SHP77 treated with DMSO at 0.1 percent for 48 hours (cell line): ENCODE results near the gene PRDM13.
"Not testable (repeated sequence)": the region's sequence is repeated elsewhere in the genome, so short reads cannot be mapped to it uniquely, and the experiment has no call there.

Source experiments
- DNase-seq: peaks from one replicate; lab custom pipeline; 2025; lab: John Stamatoyannopoulos, UW

The PRDM13 gene

GRCh38 chr6:99629293-99629692, 22.7 kb downstream of the PRDM13 start:
- no peak for DNase-seq

GRCh38 chr6:99637629-99638028, 31.0 kb downstream of the PRDM13 start:
- no peak for DNase-seq

GRCh38 chr6:99638358-99638757, 31.7 kb downstream of the PRDM13 start:
- DNase-seq: not testable (repeated sequence)

- DNase-seq: no peak
Observed at GRCh38 chr6:99641270-99641669, 34.6 kb downstream of the PRDM13 start.

- DNase-seq: no peak
Observed at GRCh38 chr6:99645986-99646385, 39.4 kb downstream of the PRDM13 start.

GRCh38 chr6:99650091-99650571, 43.5 kb downstream of the PRDM13 start:
- not testable (repeated sequence) for DNase-seq

- DNase-seq: no peak
Observed at GRCh38 chr6:99660206-99660605, 53.6 kb downstream of the PRDM13 start.

- no peak for DNase-seq
Observed at GRCh38 chr6:99661870-99662269, 55.2 kb downstream of the PRDM13 start.

- no peak for DNase-seq
Observed at GRCh38 chr6:99662616-99663015, 56.0 kb downstream of the PRDM13 start.
